Measurements from ENCODE around the gene NHLRC1. TPM values are rescaled to one million over a fixed set of nuclear protein-coding genes. Genes with fewer than 3 reads are reported as not detected.

NHLRC1 gene
- total RNA-seq, 2 experiments from 2014 or later, result 0.21 to 0.32 TPM

DNA sequence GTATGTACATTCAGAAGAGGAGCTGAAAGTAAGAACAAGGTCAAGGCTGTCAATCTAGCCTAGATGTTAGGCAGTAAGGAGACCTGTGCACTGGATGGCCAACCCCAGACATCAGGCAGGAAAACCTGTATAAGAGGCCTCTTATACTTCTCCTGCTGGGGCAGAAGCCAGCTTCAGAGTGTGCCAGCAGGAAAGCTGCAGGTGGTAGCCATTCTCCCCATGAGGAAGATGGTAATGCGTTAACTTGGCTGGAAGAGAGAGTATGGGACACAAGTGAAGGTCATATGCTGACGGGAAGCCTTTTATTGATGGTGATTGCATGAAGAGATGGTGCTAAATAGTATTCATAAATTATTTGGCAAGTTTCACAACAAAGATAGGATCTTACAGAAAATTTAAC is 20.6 kb downstream of the NHLRC1 start:
- no peak overlapping the region for H3K4me3 Mint-ChIP-seq
- peaks cover 33% of the 10 kb centered on the region for H3K27me3 Mint-ChIP-seq (ENCODE audit: low read depth)
- H3K4me1 Mint-ChIP-seq (ENCODE audit: low read depth), result peaks cover 3% of the 10 kb centered on the region
- DNase-seq (no peak), ATAC-seq (no peak)
- ChIA-PET CTCF (no interaction called here), POLR2A (no interaction called here)
- H3K9me3 Mint-ChIP-seq (ENCODE audit: insufficient read depth), result peaks cover 12% of the 10 kb centered on the region
- no peak overlapping the region for H3K27ac Mint-ChIP-seq
- no peaks in the 10 kb centered on the region for H3K36me3 Mint-ChIP-seq (ENCODE audit: low read depth)

DNA sequence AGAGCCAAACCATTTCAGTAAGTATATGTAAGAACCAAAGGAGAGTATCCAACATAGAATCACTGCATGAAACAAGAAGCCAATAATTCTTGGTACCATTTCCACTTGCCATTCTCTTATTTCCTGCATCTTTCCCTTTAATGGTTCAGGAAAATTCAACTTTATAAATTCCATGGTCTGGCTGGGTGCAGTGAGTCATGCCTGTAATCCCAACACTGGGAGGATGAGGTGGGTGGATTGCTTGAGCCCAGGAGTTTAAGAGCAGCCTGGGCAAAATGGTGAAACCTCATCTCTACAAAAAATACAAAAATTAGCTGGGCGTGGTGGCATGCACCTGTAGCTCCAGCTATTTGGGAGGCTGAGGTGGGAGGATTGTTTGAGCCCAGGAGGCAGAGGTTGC is 21.2 kb downstream of the NHLRC1 start:
- peaks cover 7% of the 10 kb centered on the region for H3K9me3 Mint-ChIP-seq (ENCODE audit: insufficient read depth)
- no peak for DNase-seq
- POLR2A ChIA-PET, result no interaction called here
- H3K27me3 Mint-ChIP-seq (ENCODE audit: low read depth), result peaks cover 33% of the 10 kb centered on the region
- no peak for ATAC-seq
- H3K4me3 Mint-ChIP-seq, result no peak overlapping the region
- peaks cover 3% of the 10 kb centered on the region for H3K4me1 Mint-ChIP-seq (ENCODE audit: low read depth)
- H3K27ac Mint-ChIP-seq, result no peak overlapping the region
- CTCF ChIA-PET, result no interaction called here
- no peaks in the 10 kb centered on the region for H3K36me3 Mint-ChIP-seq (ENCODE audit: low read depth)

DNA sequence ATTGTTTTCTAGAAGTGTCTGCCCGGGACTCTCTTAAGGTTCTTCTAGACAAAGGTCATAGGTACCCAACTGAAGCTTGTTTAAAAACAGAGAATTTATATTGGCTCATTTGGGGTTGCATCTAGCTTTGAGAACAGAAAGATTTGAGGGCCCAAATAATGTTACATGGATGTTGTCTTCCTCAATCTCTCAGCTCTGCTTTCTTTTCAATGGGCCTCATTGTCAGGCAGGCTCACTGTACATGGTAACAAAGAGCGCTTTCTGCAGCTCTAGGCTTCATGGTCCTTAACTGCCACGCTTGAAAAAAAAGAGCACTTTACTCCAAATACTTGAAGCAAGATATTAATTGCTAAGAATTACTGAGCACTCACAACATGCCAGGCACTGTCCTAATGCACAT is 22.2 kb downstream of the NHLRC1 start:
- POLR2A ChIA-PET, result interaction anchor here (0.5 kb wide), 1 partner anchor 1854 kb away, joined by 4 read pairs; no protein-coding TSS in a partner anchor
- ATAC-seq (no peak), DNase-seq (no peak)
- Mint-ChIP-seq H3K9me3 (ENCODE audit: insufficient read depth) (no peaks in the 10 kb centered on the region), H3K4me1 (ENCODE audit: low read depth) (peaks cover 3% of the 10 kb centered on the region), H3K27me3 (ENCODE audit: low read depth) (peaks cover 27% of the 10 kb centered on the region), H3K27ac (no peak overlapping the region), H3K36me3 (ENCODE audit: low read depth) (no peaks in the 10 kb centered on the region), H3K4me3 (no peak overlapping the region)
- CTCF ChIA-PET, result no interaction called here

DNA sequence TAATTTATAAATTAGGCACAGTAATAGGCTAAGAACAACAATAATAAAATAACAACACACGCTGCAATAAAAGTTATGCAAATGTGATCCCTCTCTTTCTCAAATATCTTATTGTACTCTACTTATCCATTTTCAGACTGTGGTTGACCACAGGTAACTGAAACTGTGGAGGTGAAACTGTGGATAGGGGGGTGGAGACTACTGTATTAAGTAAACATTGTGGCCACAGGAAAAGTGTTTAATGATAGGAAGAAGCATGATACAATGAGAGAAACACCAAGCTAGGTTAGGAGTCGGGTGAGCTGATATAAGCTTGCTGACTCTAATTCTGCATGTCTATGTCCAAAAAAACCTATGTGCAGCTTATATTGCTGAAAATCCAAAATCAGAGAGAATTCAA is 23.0 kb downstream of the NHLRC1 start:
- CTCF ChIA-PET, result no interaction called here
- no peaks in the 10 kb centered on the region for H3K9me3 Mint-ChIP-seq (ENCODE audit: insufficient read depth)
- H3K27me3 Mint-ChIP-seq (ENCODE audit: low read depth), result peaks cover 21% of the 10 kb centered on the region

DNA sequence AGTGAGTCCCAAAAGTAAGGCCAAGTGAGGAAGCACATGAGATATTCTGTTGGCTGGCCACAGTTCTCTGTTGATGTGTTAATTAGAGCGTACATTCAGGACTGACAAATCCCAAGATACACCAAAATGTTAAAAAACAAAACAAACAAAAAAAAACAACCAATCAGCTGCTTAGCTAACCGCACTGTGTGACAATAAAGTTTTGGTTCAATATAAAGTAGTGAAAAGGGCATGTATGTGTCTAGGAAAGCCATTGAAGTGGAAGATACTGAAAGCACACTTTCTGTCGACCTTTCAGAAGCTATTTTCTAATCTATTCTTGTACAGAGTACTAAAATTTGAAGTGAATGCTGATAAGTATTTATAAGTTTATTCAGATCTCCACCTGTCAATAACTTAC is 26.1 kb downstream of the NHLRC1 start:
- H3K4me3 Mint-ChIP-seq, result no peak overlapping the region
- DNase-seq (no peak), ATAC-seq (no peak)
- ChIA-PET POLR2A (interaction anchor here (0.6 kb wide), 1 partner anchor 128 kb away, joined by 3 read pairs; no protein-coding TSS in a partner anchor), CTCF (no interaction called here)
- H3K27ac Mint-ChIP-seq, result no peak overlapping the region
- no peaks in the 10 kb centered on the region for H3K36me3 Mint-ChIP-seq (ENCODE audit: low read depth)
- peaks cover 3% of the 10 kb centered on the region for H3K4me1 Mint-ChIP-seq (ENCODE audit: low read depth)
- no peaks in the 10 kb centered on the region for H3K9me3 Mint-ChIP-seq (ENCODE audit: insufficient read depth)
- H3K27me3 Mint-ChIP-seq (ENCODE audit: low read depth), result peaks cover 6% of the 10 kb centered on the region

More for the DNA sequence above, 23.0 kb downstream of the NHLRC1 start:
- no peak for ATAC-seq
- no peak overlapping the region for H3K4me3 Mint-ChIP-seq
- POLR2A ChIA-PET, result no interaction called here
- peaks cover 3% of the 10 kb centered on the region for H3K4me1 Mint-ChIP-seq (ENCODE audit: low read depth)
- H3K36me3 Mint-ChIP-seq (ENCODE audit: low read depth), result no peaks in the 10 kb centered on the region
- H3K27ac Mint-ChIP-seq, result no peak overlapping the region
- no peak for DNase-seq

DNA sequence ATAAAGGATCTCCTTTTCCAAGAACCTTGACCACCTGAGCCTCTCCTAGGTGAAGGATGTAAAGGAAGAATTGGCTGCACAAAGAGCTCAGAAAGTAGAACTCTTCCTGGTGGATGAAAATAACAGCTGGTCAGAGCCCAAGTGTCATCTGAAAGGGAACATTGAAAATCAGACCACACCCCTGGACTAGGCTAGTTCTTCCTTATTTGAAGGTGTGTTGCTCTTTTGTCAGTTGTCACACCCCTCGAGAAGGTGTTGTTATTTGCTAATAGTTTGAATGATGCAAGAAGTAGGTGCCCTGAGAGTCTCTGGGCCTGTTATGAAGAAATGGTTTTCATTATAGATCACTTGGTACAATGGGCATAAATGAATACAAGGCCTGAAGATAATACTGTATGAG is 31.1 kb downstream of the NHLRC1 start:
- H3K36me3 Mint-ChIP-seq (ENCODE audit: low read depth), result no peaks in the 10 kb centered on the region
- ChIA-PET POLR2A (interaction anchor here (0.7 kb wide), 1 partner anchor 95 kb away, joined by 3 read pairs; no protein-coding TSS in a partner anchor), CTCF (no interaction called here)
- DNase-seq (no peak), ATAC-seq (no peak)
- H3K27ac Mint-ChIP-seq, result no peak overlapping the region
- no peaks in the 10 kb centered on the region for H3K9me3 Mint-ChIP-seq (ENCODE audit: insufficient read depth)
- H3K4me1 Mint-ChIP-seq (ENCODE audit: low read depth), result no peaks in the 10 kb centered on the region
- peaks cover 9% of the 10 kb centered on the region for H3K27me3 Mint-ChIP-seq (ENCODE audit: low read depth)
- no peak overlapping the region for H3K4me3 Mint-ChIP-seq

DNA sequence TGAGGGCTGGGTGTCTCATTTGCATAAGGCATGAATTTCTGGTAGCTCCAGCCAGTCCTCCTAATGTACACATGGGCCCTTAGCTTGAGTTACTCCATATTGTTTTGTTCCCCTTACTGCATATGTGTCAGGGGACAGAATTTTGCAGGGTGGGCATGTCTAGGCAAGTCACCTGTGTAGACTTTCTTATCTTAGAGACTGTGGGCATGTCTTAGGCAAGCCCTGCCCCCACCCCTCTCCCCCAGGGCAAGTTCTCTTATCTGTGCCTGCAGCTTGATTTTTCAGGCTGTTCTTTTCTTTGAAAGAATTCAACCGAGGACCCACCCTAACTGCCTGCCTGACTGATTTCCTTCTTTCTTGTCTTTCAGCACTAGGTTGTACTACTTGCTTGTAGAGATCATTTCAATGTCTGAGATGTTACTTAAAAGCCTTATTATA is 32.1 kb downstream of the NHLRC1 start:
- Mint-ChIP-seq H3K27me3 (ENCODE audit: low read depth) (peaks cover 9% of the 10 kb centered on the region), H3K9me3 (ENCODE audit: insufficient read depth) (no peaks in the 10 kb centered on the region), H3K4me1 (ENCODE audit: low read depth) (no peaks in the 10 kb centered on the region), H3K4me3 (no peak overlapping the region), H3K36me3 (ENCODE audit: low read depth) (no peaks in the 10 kb centered on the region), H3K27ac (no peak overlapping the region)
- ChIA-PET CTCF (interaction anchor here (0.6 kb wide), 1 partner anchor 419 kb away, joined by 3 read pairs; no protein-coding TSS in a partner anchor), POLR2A (no interaction called here)
- DNase-seq (no peak), ATAC-seq (no peak)

DNA sequence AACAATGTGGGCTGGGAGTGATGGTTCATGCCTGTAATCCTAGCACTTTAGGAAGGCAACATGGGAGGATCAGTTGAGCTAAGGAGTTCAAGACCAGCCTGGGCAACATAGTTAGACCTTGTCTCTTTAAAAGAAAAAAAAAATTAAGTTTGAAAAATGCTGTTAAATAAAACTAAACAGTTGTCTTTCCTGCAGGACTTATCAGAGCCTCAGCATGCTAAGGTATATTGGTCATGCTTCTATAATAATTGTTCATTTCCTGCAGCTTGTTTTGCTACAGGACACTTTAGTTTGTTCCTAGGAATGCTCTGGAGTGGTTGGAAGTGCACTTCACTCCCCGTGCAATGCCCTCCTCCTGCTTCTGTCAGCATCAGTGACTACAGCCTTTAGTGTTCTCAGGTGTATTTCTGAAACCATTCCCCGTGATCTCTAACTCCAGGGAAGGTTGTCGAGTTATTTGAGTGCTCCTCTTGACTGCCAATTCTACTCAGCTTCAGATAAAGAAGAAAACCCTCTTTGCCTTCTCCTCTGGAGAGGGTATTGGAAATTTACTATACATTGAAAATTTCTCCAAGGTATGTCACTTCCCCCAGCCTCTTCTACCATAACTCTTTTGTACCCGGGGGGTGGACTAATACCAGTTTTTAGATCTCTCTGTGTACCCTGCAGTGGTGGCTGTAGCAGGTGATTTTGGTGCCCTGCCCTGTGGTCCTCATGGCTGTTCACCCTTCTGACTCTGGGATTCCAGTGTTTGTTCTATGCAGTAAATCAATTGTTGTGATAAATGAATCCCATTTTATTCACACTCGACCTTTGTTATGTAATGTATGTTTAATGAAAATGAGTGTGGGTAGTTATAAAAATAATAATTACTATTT is 33.8 kb downstream of the NHLRC1 start:
- no peak for DNase-seq
- ChIA-PET POLR2A (no interaction called here), CTCF (no interaction called here)
- no peaks in the 10 kb centered on the region for H3K36me3 Mint-ChIP-seq (ENCODE audit: low read depth)
- peaks cover 9% of the 10 kb centered on the region for H3K27me3 Mint-ChIP-seq (ENCODE audit: low read depth)
- H3K27ac Mint-ChIP-seq, result no peak overlapping the region
- H3K4me3 Mint-ChIP-seq, result no peak overlapping the region
- no peaks in the 10 kb centered on the region for H3K9me3 Mint-ChIP-seq (ENCODE audit: insufficient read depth)
- H3K4me1 Mint-ChIP-seq (ENCODE audit: low read depth), result no peaks in the 10 kb centered on the region
- no peak for ATAC-seq

DNA sequence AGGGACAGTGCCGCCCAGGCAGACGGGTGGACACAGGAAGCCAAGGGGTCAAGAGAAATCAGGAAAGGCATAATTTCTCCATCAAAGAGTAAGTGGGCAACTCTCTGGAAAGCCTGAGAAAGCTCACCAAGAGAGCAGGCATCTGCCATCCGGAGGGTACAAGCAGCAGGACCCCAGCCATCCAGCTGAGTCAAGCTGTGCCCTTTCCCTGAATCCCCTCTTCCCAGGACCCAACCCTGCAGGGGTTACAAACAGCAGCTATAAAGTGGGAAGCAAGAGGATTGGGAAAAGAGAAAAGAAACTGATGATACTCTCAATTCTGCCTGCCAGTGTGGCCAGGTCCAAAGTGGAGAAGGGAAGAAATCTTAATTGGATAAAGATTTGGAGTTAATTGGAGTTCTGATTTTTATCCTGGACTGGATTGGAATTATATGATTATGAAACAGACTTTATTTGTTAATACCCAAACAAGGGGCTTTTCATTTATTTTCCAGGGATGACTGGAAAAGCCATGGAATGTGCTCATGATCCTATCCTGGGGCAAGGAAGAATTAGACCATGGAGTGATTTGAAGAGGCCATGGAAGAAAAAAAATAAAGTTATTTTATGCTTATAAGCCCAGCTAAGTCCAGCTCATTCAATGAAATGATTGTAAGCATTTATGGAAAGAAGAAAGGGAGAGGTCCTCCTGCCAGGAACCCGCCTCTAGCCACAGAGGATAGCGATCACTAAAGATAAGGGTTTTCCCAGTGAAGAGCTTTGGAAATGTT is 34.9 kb downstream of the NHLRC1 start:
- H3K27me3 Mint-ChIP-seq (ENCODE audit: low read depth), result peaks cover 9% of the 10 kb centered on the region
- ChIA-PET CTCF (interaction anchor here (1.1 kb wide), 1 partner anchor 269 kb away, joined by 3 read pairs; no protein-coding TSS in a partner anchor), POLR2A (no interaction called here)
- no peaks in the 10 kb centered on the region for H3K9me3 Mint-ChIP-seq (ENCODE audit: insufficient read depth)
- H3K27ac Mint-ChIP-seq, result no peak overlapping the region
- no peaks in the 10 kb centered on the region for H3K36me3 Mint-ChIP-seq (ENCODE audit: low read depth)
- no peaks in the 10 kb centered on the region for H3K4me1 Mint-ChIP-seq (ENCODE audit: low read depth)
- ATAC-seq (no peak), DNase-seq (no peak)
- no peak overlapping the region for H3K4me3 Mint-ChIP-seq

DNA sequence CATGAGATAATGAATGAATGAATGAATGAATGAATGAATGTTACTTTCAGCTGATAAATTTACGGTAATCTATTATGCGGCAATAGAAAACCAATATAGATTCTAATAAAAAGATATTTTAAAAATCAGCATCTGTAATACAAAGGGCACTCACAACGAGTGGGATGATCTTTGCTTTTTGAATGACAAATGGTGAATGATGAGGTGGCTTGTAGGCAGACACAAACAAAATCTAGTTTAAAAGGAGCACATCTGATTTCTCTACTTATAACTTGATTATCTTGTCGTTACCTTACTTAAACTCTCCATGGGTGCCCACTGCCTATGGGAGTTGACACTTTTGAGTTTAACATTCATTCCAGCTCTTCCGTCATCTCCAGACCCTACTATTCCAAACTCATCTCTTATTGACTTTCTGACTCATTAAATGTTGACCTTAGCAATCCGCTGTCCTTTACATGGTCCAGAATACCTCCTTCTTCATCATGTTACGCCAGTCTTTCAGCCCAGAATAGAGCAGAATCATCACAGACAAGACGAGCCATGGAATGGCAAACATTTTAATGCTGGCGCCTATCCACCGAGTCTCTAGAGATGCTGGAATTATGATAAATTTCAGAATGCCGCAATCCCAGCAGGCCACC is 41.3 kb downstream of the NHLRC1 start:
- DNase-seq (no peak), ATAC-seq (no peak)
- H3K4me1 Mint-ChIP-seq (ENCODE audit: low read depth), result no peaks in the 10 kb centered on the region
- H3K27me3 Mint-ChIP-seq (ENCODE audit: low read depth), result peaks cover 2% of the 10 kb centered on the region
- ChIA-PET POLR2A (no interaction called here), CTCF (no interaction called here)
- no peak overlapping the region for H3K4me3 Mint-ChIP-seq
- no peaks in the 10 kb centered on the region for H3K9me3 Mint-ChIP-seq (ENCODE audit: insufficient read depth)
- no peak overlapping the region for H3K27ac Mint-ChIP-seq
- no peaks in the 10 kb centered on the region for H3K36me3 Mint-ChIP-seq (ENCODE audit: low read depth)

DNA sequence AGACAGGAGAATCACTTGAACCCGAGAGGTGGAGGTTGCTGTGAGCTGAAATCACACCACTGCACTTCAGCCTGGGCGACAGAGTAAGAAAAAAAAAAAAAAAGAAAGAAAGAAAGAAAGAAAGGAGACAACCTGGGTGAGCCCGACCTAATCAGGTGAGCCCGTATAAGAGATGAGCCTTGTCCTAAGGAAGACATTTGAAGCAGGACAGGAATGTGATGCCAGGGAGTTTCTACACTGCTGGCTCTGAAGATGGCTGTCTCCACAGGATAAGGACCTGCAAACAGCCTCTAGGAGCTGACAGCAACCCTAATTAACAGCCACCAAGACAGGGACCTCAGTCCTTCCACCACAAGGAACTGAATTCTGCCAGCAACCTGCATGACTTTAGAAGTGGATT is 41.9 kb downstream of the NHLRC1 start:
- no peak for DNase-seq
- ChIA-PET CTCF (no interaction called here), POLR2A (no interaction called here)
- Mint-ChIP-seq H3K9me3 (ENCODE audit: insufficient read depth) (peaks cover 4% of the 10 kb centered on the region), H3K36me3 (ENCODE audit: low read depth) (peaks cover 4% of the 10 kb centered on the region), H3K4me1 (ENCODE audit: low read depth) (no peaks in the 10 kb centered on the region), H3K27ac (no peak overlapping the region), H3K4me3 (no peak overlapping the region), H3K27me3 (ENCODE audit: low read depth) (peaks cover 2% of the 10 kb centered on the region)
- no peak for ATAC-seq

DNA sequence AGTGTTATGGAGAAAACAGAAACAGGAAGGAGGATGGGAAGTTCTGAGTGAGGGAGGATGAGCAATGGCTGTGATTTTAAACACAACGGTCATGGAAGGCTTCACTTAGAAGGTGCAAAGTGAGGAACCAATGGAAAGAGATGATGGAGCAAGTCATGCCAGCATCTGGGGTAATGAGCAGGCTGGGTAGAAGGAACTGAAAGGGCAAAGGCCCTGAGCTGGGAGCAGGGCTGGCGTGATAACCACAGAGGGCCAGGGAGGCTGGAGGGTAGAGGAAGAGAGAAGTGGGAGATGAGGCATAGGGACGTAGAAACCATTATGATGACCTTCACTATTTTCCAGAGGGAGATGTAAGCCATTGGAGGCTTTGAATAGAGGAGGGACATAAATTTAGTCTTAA is 43.6 kb downstream of the NHLRC1 start:
- no peak for DNase-seq
- Mint-ChIP-seq H3K27me3 (ENCODE audit: low read depth) (peaks cover 2% of the 10 kb centered on the region), H3K4me1 (ENCODE audit: low read depth) (no peaks in the 10 kb centered on the region), H3K9me3 (ENCODE audit: insufficient read depth) (peaks cover 5% of the 10 kb centered on the region), H3K4me3 (no peak overlapping the region), H3K36me3 (ENCODE audit: low read depth) (peaks cover 5% of the 10 kb centered on the region), H3K27ac (no peak overlapping the region)
- no peak for ATAC-seq
- POLR2A ChIA-PET, result no interaction called here
- CTCF ChIA-PET, result no interaction called here

All from activated CD8-positive, alpha-beta T cell treated with anti-CD3 and anti-CD28 coated beads, Interleukin-2, amount 10 ng/mL, durations not matched to agents 7 days and 5 days (primary cell).